GM19025 (cell line): ENCODE data around the gene DOLPP1.

ENCODE experiments used
- ATAC-seq: cut with Tn5 transposase; IDR thresholded peaks from one replicate; pipeline ENCODE4 v1.9.1; 2021; ENCODE audit warnings: mild to moderate bottlenecking, low read depth, moderate library complexity; ENCODE audit not compliant: unreplicated experiment

Gene DOLPP1

DNA sequence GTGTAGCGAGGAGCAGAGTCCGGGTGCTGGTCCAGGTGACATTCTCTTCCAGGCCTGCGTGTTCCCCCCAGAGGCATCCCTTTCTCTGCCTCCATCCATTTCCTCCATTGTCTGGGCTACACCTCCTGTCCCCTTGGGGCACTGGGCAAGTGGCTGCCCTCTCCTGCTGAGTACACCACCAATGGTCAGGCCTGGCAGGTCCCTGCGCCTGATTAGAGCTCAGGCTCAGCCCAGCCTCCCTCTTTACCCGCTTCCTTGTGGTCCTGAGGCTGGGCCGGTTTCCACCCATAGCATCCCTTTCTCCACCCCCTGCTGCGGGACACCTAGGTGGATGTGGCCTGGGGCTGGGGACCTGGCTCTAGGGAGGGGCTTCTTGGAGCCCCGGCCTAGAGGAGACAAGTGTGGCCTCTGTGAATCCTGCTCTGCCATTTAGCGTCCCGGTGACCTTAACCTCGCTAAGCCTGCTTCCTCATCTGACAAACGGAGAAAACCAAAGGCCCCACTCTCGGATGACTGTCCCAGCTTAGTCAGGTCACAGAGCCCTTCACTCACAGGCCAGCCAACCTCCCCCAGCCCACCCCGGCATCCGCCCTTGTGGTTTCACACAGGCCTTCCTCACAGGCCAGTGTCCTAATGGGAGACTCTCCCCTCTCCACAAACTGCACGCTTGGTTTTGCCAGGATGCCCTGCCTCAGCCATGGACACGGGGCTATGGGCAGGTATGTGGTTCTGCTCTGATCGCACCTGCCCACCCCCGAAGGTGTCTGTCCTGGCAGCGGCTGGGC is 12.9 kb downstream of the DOLPP1 start:
- no peak for ATAC-seq

DNA sequence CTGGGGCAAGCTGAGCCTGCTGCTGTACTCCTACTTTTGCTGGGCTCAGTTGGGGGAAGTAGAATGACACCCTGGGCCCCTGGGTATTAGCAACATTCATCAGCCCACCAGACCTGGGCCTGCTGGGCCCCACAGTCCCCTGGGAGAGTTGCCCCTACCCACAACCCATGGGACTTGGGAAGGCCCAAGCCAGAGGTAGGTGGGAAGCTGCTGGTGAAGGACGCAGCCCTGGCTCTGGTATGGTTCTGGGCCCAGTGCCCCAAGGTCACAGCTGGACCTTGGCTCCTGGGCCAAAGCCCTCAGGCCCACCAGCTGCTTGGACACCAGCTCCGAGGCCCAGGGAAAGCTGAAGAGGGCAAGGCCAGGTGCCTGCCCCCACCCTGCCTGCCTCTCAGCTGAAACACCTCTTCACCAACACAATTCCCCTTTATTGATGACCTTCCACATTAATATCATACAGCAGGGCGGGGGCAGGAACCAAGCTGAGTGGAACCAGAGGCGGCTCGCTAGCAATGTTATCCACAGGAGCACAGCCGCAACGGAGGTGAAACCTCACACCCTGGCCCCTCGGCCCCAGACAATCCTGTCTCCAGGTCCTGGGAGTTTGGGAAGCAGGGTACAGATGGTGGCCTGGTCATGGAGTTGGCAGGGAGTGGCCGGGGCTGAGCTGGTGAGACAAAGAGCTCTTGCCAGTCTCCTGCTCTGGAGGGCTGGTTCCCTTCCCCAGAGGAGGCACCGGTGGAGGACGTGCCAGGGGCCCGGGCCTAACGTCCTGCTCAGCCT is 13.7 kb downstream of the DOLPP1 start:
- ATAC-seq: no peak

DNA sequence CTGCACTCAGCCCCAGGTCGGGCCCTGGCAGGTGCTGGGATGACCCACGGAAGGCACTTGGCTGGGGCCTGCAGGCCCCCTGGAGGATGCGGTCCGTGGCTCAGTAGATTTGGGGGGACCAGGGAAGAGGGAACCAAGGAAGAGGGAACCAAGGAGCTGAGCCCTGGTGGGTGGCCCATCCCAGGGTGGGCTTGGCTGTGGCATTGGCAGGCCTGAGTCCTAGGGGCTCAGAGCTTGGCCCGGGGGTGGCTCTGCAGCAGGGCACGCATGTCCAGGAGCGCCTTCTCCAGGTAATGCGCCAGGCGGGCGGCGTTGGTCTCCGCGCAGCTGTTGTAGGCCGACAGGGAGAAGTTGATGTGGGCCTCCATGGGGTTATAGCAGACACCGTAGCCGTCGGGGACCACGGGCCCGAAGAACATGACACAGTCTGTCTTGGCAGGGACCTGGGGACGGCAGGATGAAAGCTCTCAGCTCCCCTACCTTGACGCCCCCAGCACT is 14.3 kb downstream of the DOLPP1 start:
- ATAC-seq: no peak

- no peak for ATAC-seq
These were observed 15.0 kb downstream of the DOLPP1 start for GRCh38 chr9:129095908-129096307.

DNA sequence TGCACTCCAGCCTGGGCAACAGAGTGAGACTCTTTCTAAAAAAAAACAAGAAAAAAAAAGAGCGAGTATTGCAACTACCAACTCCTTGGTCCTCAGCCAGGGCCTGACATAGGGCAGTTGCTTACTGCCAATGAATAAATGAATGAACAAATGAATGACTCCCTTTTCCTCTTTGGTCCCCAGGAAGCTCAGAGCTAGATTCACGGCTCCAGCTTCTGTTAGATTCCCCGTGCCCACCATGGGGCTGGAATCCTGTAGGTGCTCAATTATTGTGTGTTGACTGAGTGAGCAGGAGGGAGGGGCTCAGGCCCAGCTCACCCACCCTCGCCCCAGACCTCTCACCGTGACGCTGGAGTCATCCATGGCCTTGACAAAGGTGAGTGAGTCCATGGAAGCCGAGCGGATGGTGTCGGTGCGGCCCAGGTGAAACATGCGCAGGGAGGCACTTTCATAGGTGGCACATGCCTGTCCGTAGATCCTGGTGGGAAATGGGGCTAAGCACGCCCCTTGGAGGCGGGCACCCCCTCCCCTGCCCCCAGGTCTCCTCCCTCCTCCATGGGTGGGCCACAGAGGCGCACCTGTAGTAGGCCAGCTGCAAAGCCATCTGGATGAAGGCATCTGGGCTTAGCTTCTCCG is 16.9 kb downstream of the DOLPP1 start:
- ATAC-seq: no peak

DNA sequence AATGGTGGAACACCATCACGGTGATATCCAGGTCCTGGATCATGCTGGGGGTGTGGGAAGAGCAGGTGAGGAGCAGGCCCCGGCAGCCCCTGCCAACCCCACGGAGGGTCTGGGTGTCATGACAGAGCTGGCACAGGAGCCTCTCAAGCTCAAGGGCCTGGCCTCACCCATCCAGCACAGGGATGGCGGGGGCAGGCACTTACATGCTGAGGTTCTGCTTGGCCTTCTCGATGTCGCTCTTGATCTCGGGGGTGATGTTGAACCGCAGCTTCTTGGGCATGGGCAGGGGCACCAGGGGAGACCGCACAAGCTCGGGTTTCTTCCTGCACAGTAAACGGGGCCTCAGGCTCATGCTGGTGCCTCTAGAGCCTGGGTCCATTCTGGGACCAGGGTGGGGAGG is 17.4 kb downstream of the DOLPP1 start:
- ATAC-seq: no peak

DNA sequence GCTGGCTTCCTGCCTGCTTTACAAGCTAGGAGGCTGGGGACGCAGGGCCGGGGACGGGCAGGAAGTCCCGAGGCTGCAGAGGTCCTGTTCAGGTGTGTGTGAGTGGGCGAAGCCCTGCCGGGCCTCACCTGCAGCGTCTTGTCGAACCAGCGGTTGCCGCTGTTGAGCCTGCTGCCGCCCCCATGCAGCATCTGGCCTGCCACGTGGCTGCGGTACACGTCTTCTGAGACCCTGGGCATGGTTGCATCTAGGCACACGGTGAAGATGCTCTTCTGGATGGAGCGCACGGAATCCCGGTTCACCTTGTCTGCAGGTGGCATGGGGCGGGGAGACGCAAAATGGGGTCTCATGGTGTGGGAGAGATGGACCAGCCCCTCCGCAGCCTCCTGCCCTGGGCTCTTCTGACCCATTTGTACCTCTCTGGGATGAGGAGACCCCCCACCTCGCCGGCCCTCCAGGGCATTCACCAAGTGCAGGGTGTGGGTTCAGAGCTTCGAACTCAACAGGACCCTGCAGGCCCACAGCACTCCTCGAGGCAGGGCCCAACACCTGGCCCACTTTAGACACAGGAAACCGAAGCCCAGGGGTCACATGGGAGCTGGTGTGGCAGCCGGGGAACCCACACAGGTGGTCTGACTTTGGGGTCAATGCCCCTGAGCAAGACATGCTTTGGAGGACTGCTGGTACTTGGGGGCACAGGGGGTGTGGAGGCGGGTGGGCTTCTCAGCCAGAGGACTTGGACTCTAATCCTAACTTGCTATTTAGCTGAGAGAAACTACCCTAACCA is 19.7 kb downstream of the DOLPP1 start:
- ATAC-seq: no peak

GRCh38 chr9:129101279-129101678 is 20.4 kb downstream of the DOLPP1 start:
- no peak for ATAC-seq

- no peak for ATAC-seq
These were observed 21.2 kb downstream of the DOLPP1 start for GRCh38 chr9:129102095-129102525.

GRCh38 chr9:129102791-129103594 is 22.1 kb downstream of the DOLPP1 start:
- no peak for ATAC-seq

DNA sequence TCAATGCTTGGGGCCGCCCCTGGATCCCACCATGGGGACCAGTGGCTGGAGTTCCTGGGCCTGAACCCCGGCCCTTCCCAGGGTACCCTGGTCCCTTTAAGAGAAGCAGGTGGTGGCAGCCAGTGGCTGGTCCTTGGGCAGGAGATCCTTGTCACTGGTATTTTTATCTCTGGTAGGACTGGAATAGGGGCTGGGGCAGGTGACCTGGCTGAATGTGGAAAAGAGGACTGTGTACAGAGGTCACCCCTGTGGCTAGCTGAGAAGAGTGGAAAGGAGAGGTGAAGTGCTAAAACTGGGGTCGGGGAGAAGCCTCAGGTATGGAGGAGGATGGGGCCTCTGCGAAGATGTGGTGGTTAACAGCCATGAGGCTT is 22.7 kb downstream of the DOLPP1 start:
- no peak for ATAC-seq

GRCh38 chr9:129104051-129104450 is 23.1 kb downstream of the DOLPP1 start:
- no peak for ATAC-seq

GRCh38 chr9:129105857-129106694 is 25.2 kb downstream of the DOLPP1 start:
- no peak for ATAC-seq

DNA sequence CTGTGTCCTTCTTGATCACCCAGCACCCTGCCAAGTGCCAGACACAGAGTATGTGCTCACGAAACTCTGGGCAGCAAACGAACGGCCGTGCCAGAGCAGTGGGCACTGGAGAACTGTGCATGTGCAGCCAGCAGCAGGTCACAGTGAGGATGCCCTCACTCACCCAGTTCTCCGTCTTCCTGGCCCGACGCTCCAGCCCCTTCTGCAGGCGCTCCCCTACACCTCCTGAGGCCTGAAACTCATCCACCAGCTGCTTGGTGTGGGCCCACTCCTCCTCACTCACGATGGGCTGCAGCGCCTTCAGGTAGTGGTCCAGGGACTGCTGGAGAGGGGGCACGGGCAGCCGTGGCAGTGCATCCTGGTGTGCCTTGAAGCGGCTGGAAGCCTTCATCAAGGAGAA is 26.7 kb downstream of the DOLPP1 start:
- no peak for ATAC-seq

GRCh38 chr9:129108083-129108804 is 27.3 kb downstream of the DOLPP1 start:
- ATAC-seq: no peak

GRCh38 chr9:129108805-129109536 is 28.1 kb downstream of the DOLPP1 start:
- no peak for ATAC-seq

GRCh38 chr9:129109537-129109903 is 28.6 kb downstream of the DOLPP1 start:
- no peak for ATAC-seq
